CD4-positive, alpha-beta T cell (primary cell): Measurements from ENCODE around the gene ALK. TPM values are rescaled to one million over a fixed set of nuclear protein-coding genes. Genes with fewer than 3 reads are reported as not detected.

Experiments
- ATAC-seq: fragments of 200-7000 bp; cut with Tn5 transposase; one replicate; pipeline ENCODE4 v1.10.0; 2022; ENCODE audit warnings: mild to moderate bottlenecking; ENCODE audit not compliant: poor library complexity
- CTCF ChIA-PET: fragments of 350-600 bp; sonication (Branson Sonifier 250); formaldehyde crosslinking; loops from one replicate; lab custom pipeline; 2021; ENCODE audit warnings: antibody characterized with exemption, inconsistent platforms; lab: Charles Lee
- POLR2A ChIA-PET: fragments of 350-600 bp; sonication (Branson Sonifier 250); formaldehyde crosslinking; loops from one replicate; lab custom pipeline; 2021; ENCODE audit warnings: antibody characterized with exemption, inconsistent platforms; lab: Charles Lee
- DNase-seq, 14 experiments: peaks; one replicate each; pipeline ENCODE4 v3.0.0-alpha.2; 2013 to 2020; ENCODE audit warnings: mixed read lengths in 2 of 14
- H3K27ac ChIP-seq, 2 donors: one replicate each; pipeline versions ENCODE4 v1.5.1 to v1.7.0; 2013; ENCODE audit warnings: low read length in 2 of 2, low read depth in 1 of 2, mild to moderate bottlenecking in 1 of 2
- H3K27me3 ChIP-seq, 2 experiments: 1 replicate in 1 of 2; 2 replicates in 1 of 2; pipeline versions ENCODE4 v1.6.1 to v1.7.0; 2013; ENCODE audit warnings: low read length in 2 of 2, control low read depth in 1 of 2, mild to moderate bottlenecking in 1 of 2, moderate library complexity in 1 of 2; ENCODE audit not compliant: insufficient read depth in 2 of 2, control insufficient read depth in 1 of 2
- H3K36me3 ChIP-seq: one replicate; pipeline ENCODE4 v1.6.1; 2013; ENCODE audit warnings: low read length, control low read depth; ENCODE audit not compliant: insufficient read depth
- H3K4me1 ChIP-seq: one replicate; pipeline ENCODE4 v1.6.1; 2013; ENCODE audit warnings: low read length, control low read depth; ENCODE audit not compliant: insufficient read depth
- H3K4me3 ChIP-seq: one replicate; pipeline ENCODE4 v1.5.1; 2013; ENCODE audit warnings: mild to moderate bottlenecking, low read length, moderate library complexity
- H3K9me3 ChIP-seq, 2 experiments: 1 replicate in 1 of 2; 2 replicates in 1 of 2; pipeline versions ENCODE4 v1.6.1 to v1.7.0; 2013; ENCODE audit warnings: low read length in 2 of 2, mild to moderate bottlenecking in 2 of 2, control low read depth in 1 of 2, moderate library complexity in 1 of 2; ENCODE audit not compliant: control insufficient read depth in 1 of 2, insufficient read depth in 1 of 2
- H3K27ac Mint-ChIP-seq: one replicate; pipeline ENCODE4 v1.8.0; 2020; ENCODE audit warnings: mixed read lengths
- H3K27me3 Mint-ChIP-seq: one replicate; pipeline ENCODE4 v1.8.0; 2021; ENCODE audit warnings: mixed read lengths
- H3K36me3 Mint-ChIP-seq: one replicate; pipeline ENCODE4 v1.8.0; 2021; ENCODE audit warnings: low read depth, mixed read lengths
- H3K4me1 Mint-ChIP-seq: one replicate; pipeline ENCODE4 v1.8.0; 2021; ENCODE audit warnings: low read depth, mixed read lengths
- H3K4me3 Mint-ChIP-seq: one replicate; pipeline ENCODE4 v1.8.0; 2020; ENCODE audit warnings: mild to moderate bottlenecking, mixed read lengths
- H3K9me3 Mint-ChIP-seq: one replicate; pipeline ENCODE4 v1.8.0; 2020; ENCODE audit warnings: mixed read lengths
- intact Hi-C, 2 experiments: fragments of 100-400 bp; cut with DNase I in 1 of 2; cut with micrococcal nuclease in 1 of 2; formaldehyde crosslinking; loops; one replicate each; pipeline versions ENCODE4 v1.15.1 to v1.9.0; 2023 to 2025; cut with DNase I, micrococcal nuclease
- total RNA-seq, 174 experiments: library from RNA in 2 of 174; stranded (reverse) in 2 of 174; gene quantifications; one replicate each; pipeline ENCODE4 v1.2.3 and lab custom pipeline; 2021 to 2026
- TF ChIP-seq, protein P1 (sequence below): fragments of 200-600 bp; IDR thresholded peaks from one replicate; pipeline ENCODE4 v1.8.0; 2022; ENCODE audit warnings: antibody characterized with exemption, mild to moderate bottlenecking

ALK gene
- total RNA-seq, 2 experiments from 2014 or later: not detected

DNA sequence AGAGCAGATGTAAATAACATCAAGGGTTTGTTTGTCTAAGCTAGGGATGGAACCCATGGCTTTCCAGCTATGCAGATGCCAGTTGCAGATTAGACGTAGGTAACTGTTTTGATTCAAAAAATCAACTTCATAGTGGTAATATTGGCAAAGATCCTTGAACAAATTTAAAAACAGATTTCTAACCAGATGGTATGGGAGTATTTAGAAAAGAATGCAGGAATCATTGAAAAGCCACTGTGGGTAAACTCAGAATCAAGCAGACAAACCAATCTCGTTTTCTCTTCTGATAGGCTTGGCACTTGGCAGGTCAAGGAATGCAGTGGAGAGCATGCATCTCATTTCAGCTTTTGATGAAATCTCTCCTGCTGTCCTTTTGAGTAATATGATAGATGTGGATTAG lies 428.7 kb downstream of the ALK start:
- no peak overlapping the region for H3K4me3 Mint-ChIP-seq
- CTCF ChIA-PET: interaction anchor here (0.6 kb wide), 1 partner anchor 103 kb away, joined by 4 read pairs; no protein-coding TSS in a partner anchor
- Histone ChIP-seq H3K4me3 (no peak overlapping the region), H3K9me3 (no peaks in the 10 kb centered on the region), H3K36me3 (no peaks in the 10 kb centered on the region), H3K4me1 (no peaks in the 10 kb centered on the region), H3K27me3 (no peaks in the 10 kb centered on the region), H3K27ac (no peak overlapping the region)
- no peaks in the 10 kb centered on the region for H3K4me1 Mint-ChIP-seq
- no peak overlapping the region for H3K27ac Mint-ChIP-seq
- POLR2A ChIA-PET: no interaction called here
- ATAC-seq (no peak), DNase-seq (no peak)
- TF ChIP-seq, protein P1, sequence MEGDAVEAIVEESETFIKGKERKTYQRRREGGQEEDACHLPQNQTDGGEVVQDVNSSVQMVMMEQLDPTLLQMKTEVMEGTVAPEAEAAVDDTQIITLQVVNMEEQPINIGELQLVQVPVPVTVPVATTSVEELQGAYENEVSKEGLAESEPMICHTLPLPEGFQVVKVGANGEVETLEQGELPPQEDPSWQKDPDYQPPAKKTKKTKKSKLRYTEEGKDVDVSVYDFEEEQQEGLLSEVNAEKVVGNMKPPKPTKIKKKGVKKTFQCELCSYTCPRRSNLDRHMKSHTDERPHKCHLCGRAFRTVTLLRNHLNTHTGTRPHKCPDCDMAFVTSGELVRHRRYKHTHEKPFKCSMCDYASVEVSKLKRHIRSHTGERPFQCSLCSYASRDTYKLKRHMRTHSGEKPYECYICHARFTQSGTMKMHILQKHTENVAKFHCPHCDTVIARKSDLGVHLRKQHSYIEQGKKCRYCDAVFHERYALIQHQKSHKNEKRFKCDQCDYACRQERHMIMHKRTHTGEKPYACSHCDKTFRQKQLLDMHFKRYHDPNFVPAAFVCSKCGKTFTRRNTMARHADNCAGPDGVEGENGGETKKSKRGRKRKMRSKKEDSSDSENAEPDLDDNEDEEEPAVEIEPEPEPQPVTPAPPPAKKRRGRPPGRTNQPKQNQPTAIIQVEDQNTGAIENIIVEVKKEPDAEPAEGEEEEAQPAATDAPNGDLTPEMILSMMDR: no peak
- no peaks in the 10 kb centered on the region for H3K36me3 Mint-ChIP-seq
- peaks cover 17% of the 10 kb centered on the region for H3K27me3 Mint-ChIP-seq
- intact Hi-C loops: no loop called here
- no peaks in the 10 kb centered on the region for H3K9me3 Mint-ChIP-seq

DNA sequence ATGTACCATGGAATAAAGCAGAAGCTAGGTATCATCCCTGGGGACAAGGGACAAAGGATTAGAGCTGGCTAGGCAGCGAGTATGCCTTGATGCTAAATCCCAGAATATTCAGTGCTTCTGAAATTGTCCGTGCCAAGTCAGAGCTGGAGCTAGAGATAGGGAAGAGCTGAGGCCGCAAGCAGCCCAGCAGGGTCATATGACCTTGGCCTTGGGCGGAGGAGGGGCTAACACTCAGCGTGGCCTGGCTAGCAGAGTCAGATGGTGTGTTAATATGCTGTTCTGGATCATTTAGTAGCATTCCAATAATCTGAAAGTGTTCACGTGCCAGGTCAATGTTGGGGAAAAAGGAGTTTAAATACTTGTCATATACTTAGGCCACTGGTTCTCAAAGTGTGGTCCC lies 431.3 kb downstream of the ALK start:
- Histone ChIP-seq H3K27ac (no peak overlapping the region), H3K27me3 (no peaks in the 10 kb centered on the region), H3K4me1 (no peaks in the 10 kb centered on the region), H3K36me3 (no peaks in the 10 kb centered on the region), H3K9me3 (no peaks in the 10 kb centered on the region), H3K4me3 (no peak overlapping the region)
- Mint-ChIP-seq H3K27ac (no peak overlapping the region), H3K27me3 (peaks cover 20% of the 10 kb centered on the region), H3K9me3 (no peaks in the 10 kb centered on the region), H3K4me3 (no peak overlapping the region), H3K4me1 (no peaks in the 10 kb centered on the region), H3K36me3 (no peaks in the 10 kb centered on the region)
- no peak for DNase-seq
- TF ChIP-seq, protein P1: no peak
- ChIA-PET POLR2A (no interaction called here), CTCF (no interaction called here)
- intact Hi-C loops: no loop called here
- ATAC-seq: no peak

DNA sequence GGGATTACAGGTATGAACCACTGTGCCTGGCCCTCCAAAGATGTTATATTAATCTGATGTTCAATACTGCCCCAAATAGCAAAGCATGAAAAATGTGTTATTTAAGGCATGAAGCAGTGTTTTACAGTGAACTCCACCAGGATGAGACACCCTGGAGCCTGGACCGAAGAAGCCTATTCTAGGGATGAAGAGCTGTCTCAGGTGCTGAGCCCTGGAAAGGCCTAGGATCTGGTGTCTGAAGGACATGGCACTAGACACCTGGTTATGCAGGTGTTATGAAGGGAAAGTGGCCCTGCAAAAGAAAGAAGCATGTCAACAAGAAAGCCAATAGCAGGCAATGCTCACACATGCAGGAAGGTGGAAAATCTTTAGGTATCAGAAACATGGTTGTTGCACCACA lies 431.8 kb downstream of the ALK start:
- TF ChIP-seq, protein P1: no peak
- Mint-ChIP-seq H3K27me3 (peaks cover 20% of the 10 kb centered on the region), H3K9me3 (no peaks in the 10 kb centered on the region), H3K27ac (no peak overlapping the region), H3K36me3 (no peaks in the 10 kb centered on the region), H3K4me1 (no peaks in the 10 kb centered on the region), H3K4me3 (no peak overlapping the region)
- CTCF ChIA-PET: no interaction called here
- POLR2A ChIA-PET: no interaction called here
- ATAC-seq: no peak
- Histone ChIP-seq H3K4me3 (no peak overlapping the region), H3K27me3 (no peaks in the 10 kb centered on the region), H3K27ac (no peak overlapping the region), H3K36me3 (no peaks in the 10 kb centered on the region), H3K9me3 (no peaks in the 10 kb centered on the region), H3K4me1 (no peaks in the 10 kb centered on the region)
- DNase-seq: no peak
- intact Hi-C loops: no loop called here
